Measurements from ENCODE around the gene PCED1A.

The PCED1A gene

DNA sequence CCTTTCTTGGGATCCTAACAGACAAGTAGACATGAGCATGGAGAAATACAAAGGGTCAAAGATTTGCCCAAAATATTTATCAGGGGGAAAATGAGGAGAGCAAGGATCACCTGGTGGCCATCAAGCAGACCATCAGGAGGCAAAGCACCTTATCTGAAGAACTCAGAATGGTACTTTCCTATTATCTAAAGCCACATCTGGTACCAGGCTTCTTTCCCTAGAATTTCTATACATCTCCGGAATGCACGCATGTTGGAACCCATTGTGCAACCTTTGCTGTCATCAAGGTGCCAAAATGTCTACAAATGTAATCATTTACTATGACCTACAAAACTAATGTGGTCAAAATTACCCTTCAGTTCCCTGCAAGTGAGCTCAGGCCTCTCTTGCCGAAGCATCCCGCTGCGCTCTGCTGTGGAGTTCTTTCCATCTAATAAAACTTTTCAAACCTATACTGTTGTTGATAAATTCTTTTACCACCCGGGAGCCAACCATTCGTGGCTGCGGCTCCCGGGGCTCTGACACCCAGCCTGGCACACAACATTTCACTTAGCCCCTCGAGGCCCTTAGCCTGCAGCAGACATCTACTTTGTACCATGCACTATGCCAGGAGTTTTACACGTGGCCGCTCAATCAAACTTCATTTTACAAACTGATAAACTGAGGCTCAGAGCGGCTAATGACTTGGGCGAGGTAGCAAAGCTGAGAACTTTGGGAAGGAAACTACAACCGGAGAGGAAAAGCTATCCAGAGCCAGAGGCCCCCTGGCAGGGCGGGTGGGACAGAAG is 36.2 kb downstream of the PCED1A start:
- DNase-seq (ENCODE audit: low read depth): no peak

DNA sequence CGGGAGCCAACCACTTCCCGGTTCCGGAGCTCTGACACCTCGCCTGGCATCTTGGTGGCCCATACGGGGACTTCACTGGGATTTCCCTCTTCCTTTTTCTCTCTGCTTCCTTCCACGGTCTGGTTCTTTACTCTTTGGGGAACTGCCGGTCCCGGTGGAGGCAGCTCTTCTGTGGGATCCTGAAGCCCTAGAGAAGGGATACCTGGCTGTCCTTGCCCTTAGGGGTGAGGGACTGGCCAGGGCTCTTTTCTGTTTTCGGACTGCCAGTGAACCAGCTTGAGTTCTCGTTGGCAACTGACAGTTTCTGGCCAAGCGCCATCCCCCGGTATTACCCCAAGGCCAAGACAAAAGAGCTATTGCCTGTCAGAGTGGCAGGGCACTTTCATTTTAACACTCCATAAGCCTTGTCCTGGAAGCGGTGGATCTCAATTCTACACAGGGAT is 39.1 kb downstream of the PCED1A start:
- DNase-seq (ENCODE audit: low read depth): no peak

DNA sequence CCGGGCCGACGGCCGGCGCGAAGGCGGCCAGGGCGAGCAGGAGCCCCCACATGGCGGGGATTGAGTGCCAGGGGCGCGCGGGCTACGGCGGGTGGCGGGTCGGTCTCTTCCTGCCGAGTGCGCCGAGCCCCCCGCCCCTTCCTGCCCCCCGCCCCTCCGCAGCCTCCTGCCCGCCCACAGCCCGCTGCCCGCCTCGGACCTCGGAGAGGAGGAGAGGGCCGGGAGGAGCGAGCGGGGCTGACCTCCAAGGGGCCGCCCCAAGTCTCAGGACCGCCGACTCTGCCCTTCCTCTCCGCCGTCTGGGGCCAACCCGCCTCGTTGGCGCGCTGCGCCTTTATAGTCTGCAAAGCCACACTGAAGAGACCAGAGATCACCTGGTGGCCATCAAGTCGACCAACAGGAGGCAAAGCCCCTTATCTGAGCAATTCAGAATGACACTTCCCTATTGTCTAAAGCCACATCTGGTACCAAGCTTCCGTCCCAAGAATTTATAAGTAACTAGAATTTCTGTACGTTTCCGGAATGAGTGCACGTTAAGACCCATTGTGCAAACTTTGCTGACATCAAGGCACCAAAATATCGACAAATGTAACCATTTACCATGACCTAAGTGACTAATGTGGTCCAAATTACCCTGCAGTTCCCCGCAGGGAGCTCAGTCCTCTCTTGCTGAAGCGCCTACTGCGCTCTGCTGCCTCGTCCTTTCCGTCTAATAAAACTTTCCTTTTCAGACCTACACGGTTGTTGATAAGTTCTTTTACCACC is 39.8 kb downstream of the PCED1A start, which contains the start of gene CPXM1:
CPXM1 (minus strand) TSS at position 107 of the 765 bp plus-strand sequence; CDS start at position 52, 55 bp downstream.
- no peak for DNase-seq (ENCODE audit: low read depth)

DNA sequence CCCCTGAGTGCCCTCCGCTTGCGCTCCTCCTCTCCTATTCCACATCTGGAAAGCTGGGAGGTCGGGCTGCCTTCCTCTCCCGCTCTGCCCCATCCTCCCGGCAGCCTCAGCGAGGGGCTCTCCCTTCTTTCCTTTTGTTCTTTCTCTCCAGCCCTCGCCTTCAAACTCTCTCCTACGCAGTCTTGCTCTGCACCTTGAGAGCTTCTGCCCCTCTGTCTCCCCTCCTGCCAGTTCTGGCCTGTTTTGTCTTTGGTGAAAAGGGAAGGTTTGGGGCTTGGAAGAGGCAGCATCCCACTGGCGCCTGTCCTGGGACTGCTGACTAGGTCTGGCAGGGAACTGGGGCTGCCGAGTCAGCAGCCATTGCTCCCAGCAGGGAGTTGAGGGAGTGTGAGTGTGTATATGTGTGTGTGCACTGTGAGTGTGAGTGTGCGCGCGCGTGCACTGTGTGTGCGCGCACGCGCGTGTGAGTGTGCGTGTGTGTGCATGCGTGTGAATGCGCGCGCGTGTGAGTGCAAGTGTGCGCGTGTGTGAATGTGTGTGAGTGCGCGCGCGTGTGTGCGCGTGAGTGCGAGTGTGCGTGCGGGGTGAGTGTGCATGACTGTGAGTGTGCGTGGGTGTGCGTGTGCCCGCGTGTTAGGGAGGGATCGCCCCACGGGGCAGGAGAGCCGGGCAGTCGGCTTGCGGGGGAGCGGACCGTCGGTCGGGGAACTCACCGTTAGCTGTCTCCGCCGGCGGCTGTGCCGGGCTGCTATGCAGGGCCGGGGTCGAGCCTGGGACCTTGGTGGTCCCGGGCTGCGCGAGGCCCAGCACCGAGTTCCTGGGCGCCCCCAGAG is 40.6 kb downstream of the PCED1A start:
- no peak for DNase-seq (ENCODE audit: low read depth)

DNA sequence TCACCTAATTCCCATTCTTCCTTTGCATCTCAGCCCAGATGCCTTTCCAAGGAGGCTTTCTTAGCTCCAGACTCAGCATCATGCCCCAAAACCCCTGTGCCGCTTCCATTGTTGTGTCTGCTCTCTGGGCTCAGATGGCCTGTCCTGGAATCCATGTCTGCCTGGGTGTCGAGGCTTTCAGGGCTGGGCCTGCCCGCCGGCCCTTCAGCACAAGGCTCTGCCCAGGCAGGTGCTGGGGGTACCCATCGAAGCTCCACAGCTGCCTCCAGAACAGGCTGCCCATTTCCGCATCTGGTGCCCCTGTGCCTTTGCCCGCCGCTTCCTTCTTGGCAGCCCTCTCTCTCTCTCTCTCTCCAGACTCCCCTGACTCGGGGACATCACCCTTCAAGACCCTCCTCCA is 41.2 kb downstream of the PCED1A start:
- DNase-seq (ENCODE audit: low read depth): no peak

DNA sequence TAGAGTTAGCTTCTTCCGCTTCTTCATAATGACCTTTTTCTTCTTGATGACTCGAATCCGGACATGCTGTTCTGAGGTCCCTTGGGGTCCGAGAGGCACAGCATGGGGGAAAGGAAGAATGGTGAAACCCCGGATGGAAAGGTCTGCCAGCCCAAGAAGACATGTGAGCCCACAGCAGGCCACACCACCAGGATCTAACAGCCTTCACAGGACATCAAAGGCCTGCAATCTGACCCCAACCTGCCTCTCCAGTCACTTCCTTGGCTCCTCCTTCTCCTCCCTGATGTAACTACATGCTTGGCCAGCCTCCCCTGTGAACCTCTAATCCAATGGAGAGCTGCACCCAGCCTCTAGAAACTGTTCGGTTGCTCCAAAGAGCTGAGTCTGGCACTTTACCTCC is 41.6 kb downstream of the PCED1A start:
- DNase-seq (ENCODE audit: low read depth): no peak

GRCh38 chr20:2798095-2798805 is 42.2 kb downstream of the PCED1A start:
- DNase-seq (ENCODE audit: low read depth): no peak

DNA sequence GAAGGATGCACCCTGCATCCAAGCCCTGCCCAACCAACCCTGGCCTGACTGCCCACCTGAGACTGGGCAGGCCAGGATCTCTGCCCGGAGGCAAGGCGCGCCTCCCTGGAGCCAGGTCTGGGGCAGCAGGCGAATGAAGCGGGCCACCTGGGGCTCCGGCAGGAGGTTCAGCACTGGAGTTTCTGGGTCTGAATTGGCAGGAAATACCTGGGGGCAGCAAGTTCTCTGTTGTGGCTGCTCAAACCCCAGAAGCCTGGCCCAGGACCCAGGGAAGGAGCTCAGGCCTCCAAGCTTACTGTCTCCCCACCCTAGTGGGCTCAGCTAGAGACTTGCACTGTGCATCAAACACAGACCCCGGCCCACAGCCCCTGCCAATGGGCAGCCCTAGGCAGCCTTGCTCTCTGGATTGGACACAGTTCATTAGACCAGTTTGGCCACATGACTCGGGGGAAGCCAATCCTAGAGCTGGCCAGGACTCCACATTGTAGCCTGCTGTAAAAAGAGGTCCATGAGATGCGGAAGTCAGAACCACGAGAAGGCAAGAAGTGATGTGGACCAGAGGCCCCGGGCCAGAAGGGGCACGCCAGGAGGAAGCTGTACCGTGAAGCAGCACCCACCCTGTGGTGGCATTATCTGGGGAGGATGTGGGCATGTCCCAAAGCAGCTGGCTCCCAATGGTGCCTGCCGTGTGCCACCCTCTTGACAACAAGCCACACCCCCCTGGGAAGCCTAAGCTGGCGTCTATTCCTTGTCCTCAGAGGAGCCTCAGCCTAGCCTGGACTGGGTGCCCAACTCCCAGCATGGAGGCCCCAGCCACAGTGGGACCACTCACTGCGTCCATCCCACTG is 43.1 kb downstream of the PCED1A start:
- DNase-seq (ENCODE audit: low read depth): no peak

DNA sequence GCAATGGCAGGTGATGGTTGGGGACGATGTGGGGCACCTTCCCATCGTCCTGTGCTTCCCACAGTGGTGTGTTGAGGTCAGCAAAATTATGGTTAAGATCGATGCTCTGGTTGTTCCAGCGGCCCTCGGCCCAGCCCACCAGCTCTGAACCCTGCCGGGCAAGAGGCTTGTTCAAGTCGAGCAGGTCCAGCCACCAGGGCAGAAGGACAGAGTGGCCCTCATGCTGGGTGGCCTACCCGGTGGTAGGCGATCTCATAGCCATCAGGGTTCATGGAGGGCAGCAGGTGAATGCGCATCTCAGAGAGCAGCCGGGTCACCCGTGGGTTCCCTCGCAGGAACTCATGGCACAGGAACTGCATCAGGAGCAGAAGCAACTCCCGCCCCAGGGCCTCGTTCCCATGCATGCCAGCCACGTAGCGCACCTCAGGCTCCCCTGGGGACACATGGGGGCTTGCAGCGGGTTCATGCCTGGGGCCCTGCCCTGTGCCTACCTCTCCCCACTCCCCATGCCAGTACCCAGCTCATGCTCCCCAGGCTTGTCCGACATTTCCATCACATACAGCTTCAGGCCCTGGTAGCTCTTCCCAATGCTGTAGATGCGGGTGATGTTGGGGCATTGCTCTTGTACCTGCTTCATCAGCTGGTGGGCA is 44.3 kb downstream of the PCED1A start:
- DNase-seq (ENCODE audit: low read depth): no peak

GRCh38 chr20:2795451-2795850 is 45.0 kb downstream of the PCED1A start:
- no peak for DNase-seq (ENCODE audit: low read depth)

DNA sequence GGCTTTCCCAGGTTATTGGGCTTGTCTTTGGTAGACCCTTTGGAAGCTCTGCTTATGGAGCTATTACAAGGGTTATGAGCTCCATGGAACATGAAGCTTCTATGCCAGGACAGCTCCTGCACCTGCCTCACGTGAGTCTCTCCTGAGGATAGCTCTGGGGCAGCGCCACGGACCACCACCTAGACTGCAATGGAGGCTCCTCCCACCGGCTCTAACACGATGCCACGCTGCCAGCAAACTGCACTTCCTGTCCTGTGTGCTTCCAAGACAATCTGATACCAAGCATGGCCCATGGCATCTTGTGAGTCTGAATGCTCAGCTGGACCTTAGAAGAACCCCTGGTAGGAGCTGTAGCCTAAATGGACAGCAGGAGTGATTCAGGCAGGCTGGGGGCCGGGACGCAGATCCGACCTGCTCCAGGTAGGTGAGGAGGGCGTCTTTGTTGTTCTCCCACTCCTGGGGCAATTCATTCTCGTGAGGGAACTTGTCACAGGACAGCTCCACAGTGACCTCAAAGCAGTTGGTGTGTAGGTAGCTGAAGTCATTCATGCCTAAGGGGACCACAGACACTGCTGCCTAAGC is 45.5 kb downstream of the PCED1A start:
- DNase-seq (ENCODE audit: low read depth): no peak

DNA sequence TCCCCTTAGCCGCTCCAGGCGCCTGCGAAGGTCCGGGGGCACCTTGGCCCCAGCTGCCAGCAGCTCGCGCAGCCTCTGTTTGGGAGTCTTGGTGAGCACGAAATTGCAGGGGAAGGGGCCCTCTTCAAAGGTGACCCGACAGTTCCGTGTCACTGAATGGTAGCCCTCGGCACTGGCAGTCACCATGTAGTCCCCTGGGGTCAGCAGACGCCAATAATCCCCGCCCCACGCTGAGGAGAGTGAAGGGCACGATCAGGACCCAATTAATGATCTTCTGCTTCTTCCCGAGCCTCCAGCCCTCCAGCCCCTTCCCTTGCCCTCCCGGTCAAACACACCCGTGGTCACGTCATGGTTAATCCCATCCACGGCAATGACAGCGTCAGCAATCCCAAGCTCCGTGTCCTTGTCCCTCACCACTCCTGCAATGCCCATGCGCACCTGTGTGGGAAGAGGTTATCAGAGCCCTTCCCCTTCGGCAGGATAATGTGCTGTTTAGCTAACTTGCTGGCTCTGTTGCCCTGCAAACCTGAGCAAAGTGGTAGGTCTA is 46.2 kb downstream of the PCED1A start:
- no peak for DNase-seq (ENCODE audit: low read depth)

DNA sequence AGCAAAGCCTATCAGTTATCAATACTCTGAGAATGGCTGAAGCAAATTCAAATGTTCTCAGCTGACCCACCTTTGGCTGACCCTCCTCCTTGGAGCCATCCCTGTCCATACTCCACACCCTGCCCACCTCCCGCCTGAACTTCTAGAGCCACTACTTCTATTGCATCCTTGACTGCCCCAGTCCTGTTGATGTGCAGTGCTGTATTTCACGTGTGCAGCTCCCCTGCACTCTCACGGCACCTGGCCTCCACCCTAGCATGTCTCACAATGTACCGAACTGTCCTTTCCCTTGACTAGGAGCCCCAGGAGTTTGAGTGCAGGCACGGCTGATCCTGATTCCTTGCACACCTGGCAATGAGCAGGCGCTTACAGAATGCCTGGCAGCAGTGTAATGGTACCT is 47.0 kb downstream of the PCED1A start:
- DNase-seq (ENCODE audit: low read depth): no peak

All from activated T-cell treated with anti-CD3 and anti-CD28 coated beads for 1 hour (primary cell).